Neural cell (in vitro differentiated cells): Measurements from ENCODE around the gene HNRNPM. TPM values are rescaled to one million over a fixed set of nuclear protein-coding genes. Genes with fewer than 3 reads are reported as not detected.

Experiments used
- H2AFZ ChIP-seq: fragments of 200-600, 300-800 bp; sonication (generic), shearing (Covaris generic); 2 replicates; pipeline ENCODE4 v1.6.0; 2014; ENCODE audit warnings: low read depth, mild to moderate bottlenecking, antibody characterized with exemption, low read length, moderate library complexity
- H3F3A ChIP-seq: fragments of 200-600 bp; shearing (Covaris generic); 2 replicates; pipeline ENCODE4 v1.6.1; 2016; ENCODE audit warnings: mild to moderate bottlenecking, moderate library complexity, mixed read lengths, antibody characterized with exemption, low read length; ENCODE audit not compliant: insufficient read depth, poor library complexity, severe bottlenecking
- H3K27ac ChIP-seq: fragments of 200-600, 300-800 bp; sonication (generic), shearing (Covaris generic); 2 replicates; pipeline ENCODE4 v1.5.1; 2014; ENCODE audit warnings: mild to moderate bottlenecking, low read length, moderate library complexity
- H3K27me3 ChIP-seq: fragments of 300-800, 200-600 bp; sonication (generic), shearing (Covaris generic); 2 replicates; pipeline ENCODE4 v1.6.0; 2014; ENCODE audit warnings: mild to moderate bottlenecking, low read depth, low read length, moderate library complexity; ENCODE audit not compliant: insufficient read depth
- H3K36me3 ChIP-seq: fragments of 300-800, 200-600 bp; sonication (generic), shearing (Covaris generic); 2 replicates; pipeline ENCODE4 v1.5.1; 2014; ENCODE audit warnings: mild to moderate bottlenecking, antibody characterized with exemption, low read length, moderate library complexity; ENCODE audit not compliant: insufficient read depth
- H3K4me2 ChIP-seq: fragments of 300-800, 200-600 bp; sonication (generic), shearing (Covaris generic); 2 replicates; pipeline ENCODE4 v1.6.0; 2014; ENCODE audit warnings: mild to moderate bottlenecking, low read length
- H3K4me3 ChIP-seq: fragments of 300-800, 200-600 bp; sonication (generic), shearing (Covaris generic); 2 replicates; pipeline ENCODE4 v1.5.1; 2014; ENCODE audit warnings: mild to moderate bottlenecking, low read length, moderate library complexity
- H3K79me2 ChIP-seq: fragments of 200-600 bp; shearing (Covaris generic); replicated peaks from 2 replicates; pipeline ENCODE4 v1.6.0; 2014; ENCODE audit warnings: mild to moderate bottlenecking, low read length, moderate library complexity; ENCODE audit not compliant: insufficient read depth
- H3K9ac ChIP-seq: fragments of 300-800, 200-600 bp; sonication (generic), shearing (Covaris generic); 2 replicates; pipeline ENCODE4 v1.6.1; 2016; ENCODE audit warnings: mild to moderate bottlenecking, low read length, mixed read lengths
- H3K9me2 ChIP-seq: fragments of 200-600 bp; shearing (Covaris generic); 2 replicates; pipeline ENCODE4 v1.6.1; 2016; ENCODE audit warnings: mild to moderate bottlenecking, low read length, mixed read lengths; ENCODE audit not compliant: insufficient read depth
- H3K9me3 ChIP-seq: fragments of 200-600, 300-800 bp; sonication (generic), shearing (Covaris generic); 2 replicates; pipeline ENCODE4 v1.6.1; 2016; ENCODE audit warnings: mild to moderate bottlenecking, mixed run types, low read length, moderate library complexity, mixed read lengths
- H4K20me1 ChIP-seq: fragments of 200-600 bp; shearing (Covaris generic); 2 replicates; pipeline ENCODE4 v1.6.1; 2016; ENCODE audit warnings: mild to moderate bottlenecking, mixed run types; ENCODE audit not compliant: insufficient read depth
- EP300 ChIP-seq: fragments of 450-650 bp; conservative IDR thresholded peaks from 2 replicates; pipeline ENCODE4 v1.6.1; 2014; ENCODE audit warnings: antibody characterized with exemption, mild to moderate bottlenecking, moderate library complexity; ENCODE audit not compliant: poor library complexity, severe bottlenecking
- EZH2 ChIP-seq: fragments of 200-600, 300-800 bp; shearing (Covaris generic), sonication (generic); IDR thresholded peaks from 2 replicates; pipeline ENCODE4 v1.6.1; 2014; ENCODE audit warnings: antibody characterized with exemption, low read length, borderline replicate concordance, mild to moderate bottlenecking; ENCODE audit not compliant: insufficient read depth, poor library complexity, severe bottlenecking
- MXI1 ChIP-seq: fragments of 450-650 bp; conservative IDR thresholded peaks from 2 replicates; pipeline ENCODE4 v1.6.1; 2014; ENCODE audit warnings: antibody characterized with exemption, mild to moderate bottlenecking; ENCODE audit not compliant: poor library complexity, severe bottlenecking
- POLR2AphosphoS5 ChIP-seq: IDR thresholded peaks from 2 replicates; pipeline ENCODE4 v1.6.1; 2012
- RAD21 ChIP-seq: fragments of 450-650 bp; conservative IDR thresholded peaks from 2 replicates; pipeline ENCODE4 v1.6.1; 2014; ENCODE audit warnings: antibody characterized with exemption, mild to moderate bottlenecking, moderate library complexity
- SMC3 ChIP-seq: fragments of 450-650 bp; conservative IDR thresholded peaks from 2 replicates; pipeline ENCODE4 v1.6.1; 2014; ENCODE audit warnings: antibody characterized with exemption, mild to moderate bottlenecking, moderate library complexity; ENCODE audit not compliant: poor library complexity
- TAF1 ChIP-seq: IDR thresholded peaks from 2 replicates; pipeline ENCODE4 v1.6.1; 2012; ENCODE audit warnings: low read depth
- polyA plus RNA-seq: library from polyadenylated mRNA; depleted of rRNA; stranded (reverse); fragments of >200 nt; gene quantifications from 2 replicates; pipeline ENCODE4 v1.2.3, GENCODE V29; 2014
- TF ChIP-seq, protein P1 (sequence below): fragments of 450-650 bp; IDR thresholded peaks from 2 replicates; pipeline ENCODE4 v1.5.1; 2014; ENCODE audit warnings: antibody characterized with exemption, mild to moderate bottlenecking, moderate library complexity; ENCODE audit not compliant: poor library complexity, severe bottlenecking
- TF ChIP-seq, protein P2 (sequence below): IDR thresholded peaks from 2 replicates; pipeline ENCODE4 v1.6.1; 2012; ENCODE audit warnings: borderline replicate concordance

Gene HNRNPM
- polyA plus RNA-seq, 1 donor from 2014 or later, result 91.7 TPM

DNA sequence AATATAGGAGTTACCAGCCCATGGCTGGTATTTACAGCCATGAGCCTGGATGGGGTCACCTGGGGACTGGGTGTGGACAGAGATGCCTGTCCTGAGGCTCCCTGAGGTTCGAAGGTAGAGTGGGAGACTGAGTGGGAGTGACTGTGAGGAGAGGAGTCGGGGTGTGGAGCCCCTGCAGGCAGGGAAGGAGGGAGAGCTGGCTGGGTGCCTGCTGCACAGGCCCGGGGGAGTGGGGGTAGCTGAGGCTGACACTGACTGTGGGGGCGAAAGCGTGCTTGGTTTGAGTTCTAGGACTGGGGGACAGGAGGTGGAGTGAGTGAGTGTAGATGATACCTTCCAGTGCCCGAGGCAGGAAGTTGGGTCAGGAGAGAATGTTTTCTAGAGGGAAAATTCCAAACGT lies 47.5 kb upstream of the HNRNPM start:
- Histone ChIP-seq H3K4me3 (no peak overlapping the region), H3K9ac (no peak overlapping the region), H4K20me1 (peaks cover 26% of the 10 kb centered on the region), H3K27ac (no peak overlapping the region), H3K9me2 (no peaks in the 10 kb centered on the region), H3K9me3 (no peaks in the 10 kb centered on the region), H2AFZ (no peak overlapping the region), H3K79me2 (peaks cover 44% of the 10 kb centered on the region), H3K27me3 (no peaks in the 10 kb centered on the region), H3K4me2 (no peak overlapping the region), H3K36me3 (no peaks in the 10 kb centered on the region), H3F3A (no peaks in the 10 kb centered on the region)
- TF ChIP-seq TAF1 (no peak), MXI1 (no peak), EP300 (no peak), EZH2 (no peak), RAD21 (no peak), POLR2AphosphoS5 (no peak), SMC3 (no peak)
- TF ChIP-seq, protein P1, sequence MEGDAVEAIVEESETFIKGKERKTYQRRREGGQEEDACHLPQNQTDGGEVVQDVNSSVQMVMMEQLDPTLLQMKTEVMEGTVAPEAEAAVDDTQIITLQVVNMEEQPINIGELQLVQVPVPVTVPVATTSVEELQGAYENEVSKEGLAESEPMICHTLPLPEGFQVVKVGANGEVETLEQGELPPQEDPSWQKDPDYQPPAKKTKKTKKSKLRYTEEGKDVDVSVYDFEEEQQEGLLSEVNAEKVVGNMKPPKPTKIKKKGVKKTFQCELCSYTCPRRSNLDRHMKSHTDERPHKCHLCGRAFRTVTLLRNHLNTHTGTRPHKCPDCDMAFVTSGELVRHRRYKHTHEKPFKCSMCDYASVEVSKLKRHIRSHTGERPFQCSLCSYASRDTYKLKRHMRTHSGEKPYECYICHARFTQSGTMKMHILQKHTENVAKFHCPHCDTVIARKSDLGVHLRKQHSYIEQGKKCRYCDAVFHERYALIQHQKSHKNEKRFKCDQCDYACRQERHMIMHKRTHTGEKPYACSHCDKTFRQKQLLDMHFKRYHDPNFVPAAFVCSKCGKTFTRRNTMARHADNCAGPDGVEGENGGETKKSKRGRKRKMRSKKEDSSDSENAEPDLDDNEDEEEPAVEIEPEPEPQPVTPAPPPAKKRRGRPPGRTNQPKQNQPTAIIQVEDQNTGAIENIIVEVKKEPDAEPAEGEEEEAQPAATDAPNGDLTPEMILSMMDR, result no peak
- TF ChIP-seq, protein P2, sequence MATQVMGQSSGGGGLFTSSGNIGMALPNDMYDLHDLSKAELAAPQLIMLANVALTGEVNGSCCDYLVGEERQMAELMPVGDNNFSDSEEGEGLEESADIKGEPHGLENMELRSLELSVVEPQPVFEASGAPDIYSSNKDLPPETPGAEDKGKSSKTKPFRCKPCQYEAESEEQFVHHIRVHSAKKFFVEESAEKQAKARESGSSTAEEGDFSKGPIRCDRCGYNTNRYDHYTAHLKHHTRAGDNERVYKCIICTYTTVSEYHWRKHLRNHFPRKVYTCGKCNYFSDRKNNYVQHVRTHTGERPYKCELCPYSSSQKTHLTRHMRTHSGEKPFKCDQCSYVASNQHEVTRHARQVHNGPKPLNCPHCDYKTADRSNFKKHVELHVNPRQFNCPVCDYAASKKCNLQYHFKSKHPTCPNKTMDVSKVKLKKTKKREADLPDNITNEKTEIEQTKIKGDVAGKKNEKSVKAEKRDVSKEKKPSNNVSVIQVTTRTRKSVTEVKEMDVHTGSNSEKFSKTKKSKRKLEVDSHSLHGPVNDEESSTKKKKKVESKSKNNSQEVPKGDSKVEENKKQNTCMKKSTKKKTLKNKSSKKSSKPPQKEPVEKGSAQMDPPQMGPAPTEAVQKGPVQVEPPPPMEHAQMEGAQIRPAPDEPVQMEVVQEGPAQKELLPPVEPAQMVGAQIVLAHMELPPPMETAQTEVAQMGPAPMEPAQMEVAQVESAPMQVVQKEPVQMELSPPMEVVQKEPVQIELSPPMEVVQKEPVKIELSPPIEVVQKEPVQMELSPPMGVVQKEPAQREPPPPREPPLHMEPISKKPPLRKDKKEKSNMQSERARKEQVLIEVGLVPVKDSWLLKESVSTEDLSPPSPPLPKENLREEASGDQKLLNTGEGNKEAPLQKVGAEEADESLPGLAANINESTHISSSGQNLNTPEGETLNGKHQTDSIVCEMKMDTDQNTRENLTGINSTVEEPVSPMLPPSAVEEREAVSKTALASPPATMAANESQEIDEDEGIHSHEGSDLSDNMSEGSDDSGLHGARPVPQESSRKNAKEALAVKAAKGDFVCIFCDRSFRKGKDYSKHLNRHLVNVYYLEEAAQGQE, result no peak

DNA sequence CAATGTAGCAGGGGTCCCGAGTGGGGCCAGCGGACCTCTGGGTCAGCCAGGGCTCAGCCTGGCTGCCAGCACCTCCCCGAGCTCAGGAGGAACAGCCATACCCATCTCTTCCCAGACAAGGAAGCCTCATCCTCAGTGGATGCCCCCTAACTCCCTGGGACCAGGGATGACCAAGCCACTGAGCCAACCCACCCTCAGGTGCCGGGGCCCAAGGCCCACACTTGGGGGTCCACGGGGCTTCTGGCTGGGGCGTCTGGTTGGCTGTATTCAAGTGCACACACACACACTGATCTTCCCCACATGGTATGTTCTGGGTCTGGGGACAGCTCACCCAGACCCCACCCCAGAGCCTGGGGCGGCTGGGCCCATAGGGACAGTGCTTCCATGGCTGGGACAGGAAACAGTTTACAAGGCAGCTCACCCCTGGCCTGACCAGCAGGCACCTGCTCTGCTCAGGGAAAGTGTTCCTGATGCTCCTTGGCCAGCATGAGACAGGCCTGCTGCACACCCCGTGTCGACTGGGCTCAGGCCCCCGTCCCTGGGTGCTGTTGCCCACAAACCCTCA lies 46.9 kb upstream of the HNRNPM start:
- no peaks in the 10 kb centered on the region for H3K9me2 ChIP-seq
- H3K36me3 ChIP-seq, result no peaks in the 10 kb centered on the region
- H4K20me1 ChIP-seq, result peaks cover 24% of the 10 kb centered on the region
- no peak overlapping the region for H2AFZ ChIP-seq
- no peak overlapping the region for H3K4me2 ChIP-seq
- H3K9me3 ChIP-seq, result no peaks in the 10 kb centered on the region
- no peaks in the 10 kb centered on the region for H3K27me3 ChIP-seq
- no peak for TF ChIP-seq POLR2AphosphoS5
- TF ChIP-seq RAD21, result no peak
- TF ChIP-seq, protein P2, result no peak
- TF ChIP-seq TAF1, result no peak
- TF ChIP-seq MXI1, result no peak
- TF ChIP-seq EZH2, result no peak
- TF ChIP-seq, protein P1, result no peak
- TF ChIP-seq SMC3, result no peak
- TF ChIP-seq EP300, result no peak
- H3K27ac ChIP-seq, result no peak overlapping the region
- H3K9ac ChIP-seq, result no peak overlapping the region
- no peak overlapping the region for H3K4me3 ChIP-seq
- H3F3A ChIP-seq, result no peaks in the 10 kb centered on the region
- H3K79me2 ChIP-seq, result peaks cover 38% of the 10 kb centered on the region
